ENCODE data around the gene FCHSD2.

- TF ChIP-seq CTCF (conservative IDR thresholded peaks at IDR 0.05; ENCODE audit: low read depth, low read length) (no peak), EZH2 (IDR thresholded peaks at IDR 0.05; ENCODE audit: low read length, unreplicated experiment) (no peak)
Measured at GRCh38 chr11:73155102-73155501, 13.0 kb upstream of the FCHSD2 start.
